GM11168 (cell line): ENCODE results near the gene GIGYF2.

ENCODE experiments used
- in situ Hi-C: fragments of 300-500 bp; cut with MboI; formaldehyde crosslinking; loops from one replicate; pipeline ENCODE4 v1.12.0; 2022; ENCODE audit warnings: low sequenced_read_pairs; ENCODE audit not compliant: unreplicated experiment

The GIGYF2 gene

DNA sequence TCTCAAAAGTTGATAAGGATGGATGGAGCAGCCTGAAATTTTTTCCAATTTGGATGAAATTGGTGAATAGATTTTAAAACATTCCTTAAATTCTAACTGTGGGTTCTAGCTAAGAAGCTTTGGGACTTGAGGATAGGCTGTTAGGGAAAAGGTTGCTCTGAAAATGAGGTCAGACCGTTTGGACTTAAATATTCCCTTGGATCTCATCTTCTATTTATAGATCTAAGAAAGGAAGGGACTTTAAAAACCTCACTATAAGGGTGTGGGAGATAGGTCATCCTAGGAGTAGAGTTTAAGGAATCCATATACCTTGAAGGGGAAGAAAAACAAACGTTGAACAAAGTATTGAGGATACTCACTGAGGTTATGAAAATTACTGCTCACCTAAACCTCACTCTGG lies 155.5 kb downstream of the GIGYF2 start:
- in situ Hi-C loops, result no loop called here

DNA sequence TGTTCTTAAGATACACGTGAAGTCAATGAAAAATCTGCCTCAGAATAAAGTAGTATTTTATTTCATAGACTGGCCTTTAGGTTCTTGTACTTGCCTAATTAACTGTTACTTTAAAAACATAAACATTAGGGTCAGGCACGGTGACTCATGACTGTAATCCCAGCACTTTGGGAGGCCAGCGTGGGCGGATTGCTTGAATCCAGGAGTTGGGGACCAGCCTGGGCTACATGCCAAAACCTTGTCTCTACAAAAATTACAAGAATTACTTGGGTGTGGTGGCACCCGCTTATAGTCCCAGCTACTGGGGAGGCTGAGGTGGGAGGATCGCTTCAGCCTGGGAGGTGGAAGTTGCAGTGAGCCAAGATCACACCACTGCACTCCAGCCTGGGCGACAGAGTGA lies 157.0 kb downstream of the GIGYF2 start:
- in situ Hi-C loops, result no loop called here

DNA sequence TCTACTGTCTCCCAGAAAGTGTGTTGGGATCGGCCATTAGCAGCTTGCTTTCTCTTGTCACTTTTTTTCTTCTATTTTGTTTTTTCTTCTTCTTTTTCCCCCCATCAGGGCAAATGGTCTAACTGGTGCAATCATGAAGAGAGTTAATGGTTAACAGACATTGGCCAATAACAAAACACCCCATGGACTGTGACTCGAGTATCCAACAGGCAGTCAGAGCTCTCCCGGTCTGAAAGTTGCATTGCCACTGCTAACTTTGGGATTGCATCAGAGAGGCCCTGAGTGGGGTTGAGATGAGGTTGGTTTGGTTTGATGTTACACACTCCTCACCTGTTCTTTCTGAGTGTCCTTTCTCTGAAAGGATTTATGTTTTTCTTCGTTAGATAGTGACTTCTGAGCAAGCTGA lies 160.0 kb downstream of the GIGYF2 start:
- in situ Hi-C loops, result no loop called here

DNA sequence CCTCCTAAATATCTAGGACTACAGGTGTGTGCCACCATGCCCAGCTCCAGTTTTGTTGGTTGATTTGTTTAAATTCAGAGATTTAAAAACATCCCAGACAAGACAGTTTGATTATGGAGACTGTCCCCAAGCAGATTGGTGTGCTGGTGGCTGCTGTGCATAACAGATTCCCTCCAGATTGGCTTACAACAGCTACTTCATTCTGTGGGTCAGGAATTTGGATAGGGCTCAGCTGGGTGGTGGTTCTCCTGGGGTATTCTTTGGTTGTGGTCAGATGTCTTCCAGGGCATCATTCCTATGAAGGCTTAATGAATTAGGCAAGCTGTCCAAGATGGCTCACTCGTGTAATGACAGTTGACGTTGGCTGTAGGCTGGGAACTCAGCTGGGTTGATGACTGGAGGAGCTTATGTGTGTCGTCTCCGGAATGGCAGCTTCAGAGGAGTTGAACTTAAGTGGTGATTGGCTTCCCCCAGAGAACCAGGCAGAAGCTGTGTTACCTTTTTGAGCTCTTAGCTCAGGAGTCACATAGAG lies 162.3 kb downstream of the GIGYF2 start:
- in situ Hi-C loops, result no loop called here

DNA sequence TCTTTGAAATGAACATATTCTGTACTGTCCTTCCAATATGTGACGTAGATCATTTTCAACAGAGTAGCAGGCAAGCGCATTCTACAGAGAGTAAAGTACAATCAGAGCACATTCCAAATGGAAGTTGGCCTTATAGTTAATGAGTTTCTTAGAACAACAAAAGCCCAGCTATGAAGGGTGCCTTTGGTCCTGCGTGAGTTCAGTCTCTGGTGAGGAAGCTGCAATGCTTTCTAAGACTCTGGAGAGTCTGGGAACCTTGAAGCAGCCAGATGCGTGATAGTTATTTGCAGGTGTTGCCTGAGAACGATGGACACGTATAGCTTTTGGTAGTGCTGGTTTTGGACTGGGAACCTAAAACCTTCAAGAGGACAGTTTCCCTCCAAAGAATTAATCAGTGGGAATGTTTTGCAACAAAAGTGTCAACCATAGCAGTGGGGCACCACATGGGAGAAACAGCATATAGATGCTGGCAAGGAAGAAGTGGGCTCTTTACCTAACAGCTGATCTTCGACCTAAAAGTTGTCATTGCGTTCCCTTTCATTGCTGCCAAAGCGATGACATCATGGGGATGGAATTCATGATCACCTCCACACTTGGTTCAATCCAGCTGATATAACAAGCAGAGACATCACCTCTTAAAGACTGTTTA lies 163.6 kb downstream of the GIGYF2 start:
- in situ Hi-C loops, result loop anchor here (10.0 kb wide), 1 partner anchor 184 kb away; no protein-coding TSS in a partner anchor

DNA sequence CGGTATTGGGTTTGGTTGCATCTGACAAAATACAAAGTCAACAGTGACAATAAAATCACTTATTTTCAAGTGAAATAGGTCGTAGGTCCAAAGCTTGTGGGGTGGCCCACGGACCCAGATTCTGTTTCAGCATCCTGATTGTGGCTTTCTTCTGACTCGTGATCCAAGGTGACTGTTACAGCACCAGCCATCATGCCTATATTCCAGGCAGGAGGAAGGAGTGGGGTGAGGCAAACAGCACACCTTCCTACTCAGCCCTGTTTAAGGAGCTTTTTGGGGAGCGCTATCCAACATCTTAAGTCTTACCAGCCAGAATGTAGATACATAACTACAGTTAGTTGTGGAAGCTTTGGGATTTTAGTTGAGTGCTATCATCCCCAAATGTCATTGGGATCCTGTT lies 164.2 kb downstream of the GIGYF2 start:
- in situ Hi-C loops, result loop anchor here (10.0 kb wide), 1 partner anchor 183 kb away; no protein-coding TSS in a partner anchor

DNA sequence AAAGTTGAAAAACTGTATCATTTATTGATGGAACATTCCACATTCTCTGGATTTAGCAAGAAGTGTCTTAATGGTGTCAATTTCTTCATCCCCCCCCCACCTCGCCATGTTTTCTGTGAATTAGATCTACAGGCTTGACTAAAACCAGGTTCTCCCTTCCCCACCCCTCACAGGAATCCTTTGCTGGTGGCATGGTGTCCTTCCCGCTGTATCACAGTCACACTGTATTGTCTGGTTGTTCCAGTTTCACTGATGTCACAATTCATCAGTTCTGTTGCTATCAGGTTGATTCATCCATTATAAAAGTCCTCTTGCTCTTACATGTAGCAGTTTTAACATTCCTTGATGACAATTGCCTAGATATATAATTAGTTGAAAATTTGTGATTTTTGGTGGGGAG lies 166.9 kb downstream of the GIGYF2 start:
- in situ Hi-C loops, result loop anchor here (10.0 kb wide), 1 partner anchor 181 kb away; no protein-coding TSS in a partner anchor

DNA sequence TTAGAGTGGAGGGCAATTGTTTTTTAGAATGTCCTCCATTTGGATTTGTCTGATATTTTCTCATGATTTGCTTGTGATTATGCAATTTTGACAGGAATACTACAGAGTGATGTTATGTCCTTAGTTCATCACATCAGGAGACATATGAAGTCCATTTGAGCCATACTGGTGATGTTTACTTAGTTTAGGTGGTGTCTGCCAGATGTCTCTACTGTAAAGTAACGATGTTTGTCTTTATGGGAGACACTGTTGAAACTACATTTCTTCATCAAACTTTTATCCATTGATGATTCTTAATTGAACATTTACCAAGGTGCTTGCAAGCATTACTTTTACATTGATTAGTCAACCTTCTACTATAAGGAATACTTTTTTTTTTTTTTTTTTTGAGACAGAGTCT lies 168.0 kb downstream of the GIGYF2 start:
- in situ Hi-C loops, result loop anchor here (10.0 kb wide), 1 partner anchor 180 kb away; no protein-coding TSS in a partner anchor

DNA sequence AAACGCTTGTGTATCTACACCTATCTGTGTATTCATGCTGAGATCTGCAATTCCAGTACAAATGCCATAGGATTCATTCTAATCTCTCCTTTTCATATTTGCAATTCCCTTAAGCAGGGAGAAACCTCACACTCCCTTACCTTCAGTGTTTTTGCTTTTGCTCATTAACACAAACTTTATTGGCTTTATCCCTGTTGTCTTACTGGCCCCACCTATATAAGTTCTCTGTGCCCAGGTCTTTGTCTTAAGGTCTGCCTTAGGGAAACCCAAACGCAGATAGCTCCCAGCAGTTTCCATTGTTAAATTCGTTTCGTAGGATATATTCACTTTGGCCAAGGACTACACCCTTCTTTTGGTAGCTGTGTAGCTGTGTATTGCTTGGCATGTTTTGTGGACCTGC lies 169.0 kb downstream of the GIGYF2 start:
- in situ Hi-C loops, result loop anchor here (10.0 kb wide), 1 partner anchor 179 kb away; no protein-coding TSS in a partner anchor

DNA sequence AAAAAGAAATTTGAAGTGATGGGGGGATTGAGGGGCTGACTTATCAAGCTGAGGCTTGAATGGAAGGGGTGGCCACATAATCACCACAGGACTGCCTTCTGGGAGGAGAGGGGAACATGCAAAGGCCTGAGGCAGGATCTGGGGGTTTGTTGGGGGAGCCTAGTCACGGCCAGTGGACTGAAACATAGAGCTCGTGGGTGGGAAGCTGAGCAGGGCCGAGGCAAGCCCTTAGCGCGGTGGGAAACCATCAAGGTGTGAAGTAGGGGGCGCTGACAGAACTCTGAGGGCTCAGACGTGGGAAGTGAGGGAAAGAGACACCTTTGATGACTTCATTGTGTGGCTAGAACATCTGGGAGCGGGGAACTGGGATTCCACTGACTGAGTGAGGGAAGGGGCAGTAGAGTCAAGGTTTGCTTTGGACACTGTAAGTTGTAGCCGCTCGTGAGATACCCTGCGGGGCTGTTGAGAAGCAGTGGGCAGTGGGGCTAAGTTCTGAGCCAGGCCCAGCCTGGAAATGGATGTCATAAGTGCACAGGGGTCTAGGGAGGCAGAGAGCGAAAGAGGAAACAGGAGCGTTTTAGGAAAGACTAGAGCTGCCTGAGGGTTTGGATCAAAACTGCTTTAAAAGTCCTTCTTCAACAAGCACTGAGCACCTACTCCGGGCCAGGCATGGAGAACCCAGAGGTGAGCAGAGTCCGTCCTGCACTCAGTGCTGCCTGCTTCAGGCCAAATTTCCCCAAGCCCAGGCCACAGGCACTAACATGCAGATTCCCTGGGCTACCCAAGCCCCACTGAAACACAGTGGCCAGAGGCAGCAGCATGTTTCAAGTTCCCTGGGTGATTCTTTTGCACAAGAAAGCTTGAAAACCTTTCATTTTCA lies 172.2 kb downstream of the GIGYF2 start:
- in situ Hi-C loops, result loop anchor here (10.0 kb wide), 1 partner anchor 175 kb away; no protein-coding TSS in a partner anchor

DNA sequence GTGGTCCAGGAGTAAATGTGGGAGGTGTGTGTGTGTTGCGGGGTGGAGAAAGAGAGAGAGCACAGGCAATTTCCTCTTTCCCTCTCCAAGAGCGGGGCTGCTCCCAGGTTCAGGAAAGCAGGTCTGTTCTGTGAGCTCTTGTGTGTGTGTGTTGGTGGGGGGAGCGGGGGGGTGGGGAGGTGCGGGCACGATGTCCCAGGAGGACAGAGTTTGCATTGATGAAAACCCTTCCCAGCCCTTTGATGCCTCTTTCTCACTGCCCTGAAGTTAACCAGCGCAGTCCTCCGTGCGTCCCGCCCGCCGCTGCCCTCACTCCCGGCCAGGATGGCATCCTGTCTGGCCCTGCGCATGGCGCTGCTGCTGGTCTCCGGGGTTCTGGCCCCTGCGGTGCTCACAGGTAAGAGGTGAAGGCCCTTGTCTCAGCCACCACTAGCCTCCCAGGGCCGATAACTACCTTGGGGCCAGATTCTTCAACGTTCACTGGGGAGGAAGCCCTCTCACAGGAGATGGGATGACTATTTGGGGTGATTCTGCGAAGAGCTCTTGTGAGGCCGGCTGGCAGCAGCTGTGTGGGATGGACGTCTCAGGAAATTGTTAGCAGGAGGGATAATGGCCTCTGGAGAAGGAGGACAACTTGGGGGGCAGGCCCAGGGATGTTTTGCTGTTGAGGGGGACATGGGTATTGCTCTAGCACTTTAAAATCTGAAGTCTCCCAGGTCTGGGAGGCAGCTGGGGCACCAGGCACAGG lies 173.1 kb downstream of the GIGYF2 start, which contains the start of gene SNORC:
TSS of gene SNORC (plus strand) at position 247 of the 748 bp plus-strand sequence. CDS start at position 325, 78 bp downstream.
- in situ Hi-C loops, result no loop called here

DNA sequence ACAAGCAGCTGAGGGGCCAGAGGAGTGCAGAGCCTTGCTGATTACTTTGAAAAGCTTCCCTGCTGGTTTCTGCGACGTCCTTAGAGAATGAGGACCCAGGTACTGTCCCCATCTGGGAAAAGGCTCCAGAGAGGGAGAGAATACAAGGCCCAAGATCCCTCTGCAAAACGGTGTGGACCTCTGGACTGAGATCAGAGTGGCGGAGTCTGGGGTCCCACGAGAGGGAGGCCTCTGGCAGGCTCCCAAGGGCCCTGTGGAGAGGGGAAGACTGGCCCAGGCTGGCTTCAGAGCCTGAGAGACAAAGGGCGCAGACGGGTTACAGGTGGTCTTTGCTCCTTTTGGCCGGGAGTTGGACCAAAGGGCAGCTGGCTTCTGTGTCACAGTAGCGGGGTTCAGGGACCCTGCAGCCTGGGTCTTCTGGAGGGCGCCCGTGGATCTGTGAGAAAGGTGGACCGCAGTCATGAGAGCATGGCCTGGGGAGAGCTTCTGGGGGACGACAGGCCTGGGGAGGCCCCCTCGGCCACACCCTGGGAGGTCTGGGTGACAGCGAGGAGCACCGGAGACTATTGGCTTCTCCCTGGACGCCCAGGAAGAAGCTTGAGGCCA lies 173.7 kb downstream of the GIGYF2 start:
- in situ Hi-C loops, result no loop called here

DNA sequence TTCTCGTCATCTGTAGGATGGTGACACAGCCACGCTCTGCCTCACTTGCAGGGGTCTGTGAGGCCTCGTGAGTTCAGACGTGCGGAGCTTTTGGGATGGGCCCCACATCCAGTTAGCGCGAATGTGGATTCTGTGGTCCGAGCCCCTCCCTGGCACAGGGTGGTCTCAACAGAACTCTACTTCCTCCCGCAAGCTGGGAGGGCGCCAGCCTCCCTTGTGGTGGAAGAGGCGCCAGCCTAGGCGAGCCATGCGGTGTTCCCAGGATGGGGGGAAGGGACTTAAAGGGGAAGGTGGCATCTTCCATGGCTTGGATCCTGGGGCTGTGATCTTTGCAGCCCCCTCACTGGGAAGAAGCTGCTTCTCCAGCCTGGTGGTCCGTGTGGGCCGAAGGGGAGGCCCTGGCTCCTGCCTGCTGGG lies 174.3 kb downstream of the GIGYF2 start:
- in situ Hi-C loops, result no loop called here

DNA sequence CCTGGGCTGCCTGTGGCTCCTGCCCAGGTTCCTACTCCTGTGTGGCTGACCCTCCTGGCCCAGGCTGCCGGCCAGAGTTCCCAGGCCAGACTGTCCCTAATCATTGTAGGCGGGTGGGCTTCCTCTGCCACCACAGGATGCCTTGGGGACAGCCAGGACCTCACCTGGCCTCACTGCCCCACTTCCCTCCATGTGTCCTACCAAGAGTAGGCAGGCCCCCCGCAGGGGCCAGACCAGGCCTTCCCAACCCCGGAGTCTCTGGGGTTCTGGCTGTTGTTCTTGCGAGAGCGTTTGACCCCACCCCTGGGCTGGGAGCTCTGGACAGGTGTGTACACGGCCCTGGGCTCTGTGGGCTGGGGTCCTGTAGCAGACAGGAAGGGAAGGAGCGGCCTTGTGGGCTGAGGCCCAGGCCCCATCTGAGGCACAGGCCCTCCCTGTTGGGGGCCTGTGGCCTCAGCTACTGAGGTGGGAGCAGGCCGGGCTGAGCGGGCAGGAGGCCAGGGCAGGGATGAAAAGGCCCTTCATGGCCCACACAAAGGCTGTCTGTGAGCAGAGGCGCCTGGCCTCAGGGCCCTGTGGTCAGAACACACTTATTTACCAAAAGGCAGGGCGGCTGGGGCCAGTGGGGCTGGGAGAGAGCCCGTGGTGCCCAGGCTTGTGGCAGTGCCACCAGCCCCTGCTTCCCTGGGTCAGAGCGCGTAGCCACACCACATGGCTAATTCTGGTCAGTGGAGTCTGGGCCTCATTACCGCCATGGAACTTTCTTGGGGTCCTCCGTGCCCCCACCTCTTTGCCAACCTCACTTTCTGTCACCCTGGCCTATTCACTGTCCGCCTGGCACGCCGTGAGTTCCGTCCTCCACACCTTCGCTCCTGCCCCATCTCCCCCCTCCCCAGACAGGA lies 175.0 kb downstream of the GIGYF2 start:
- in situ Hi-C loops, result no loop called here

DNA sequence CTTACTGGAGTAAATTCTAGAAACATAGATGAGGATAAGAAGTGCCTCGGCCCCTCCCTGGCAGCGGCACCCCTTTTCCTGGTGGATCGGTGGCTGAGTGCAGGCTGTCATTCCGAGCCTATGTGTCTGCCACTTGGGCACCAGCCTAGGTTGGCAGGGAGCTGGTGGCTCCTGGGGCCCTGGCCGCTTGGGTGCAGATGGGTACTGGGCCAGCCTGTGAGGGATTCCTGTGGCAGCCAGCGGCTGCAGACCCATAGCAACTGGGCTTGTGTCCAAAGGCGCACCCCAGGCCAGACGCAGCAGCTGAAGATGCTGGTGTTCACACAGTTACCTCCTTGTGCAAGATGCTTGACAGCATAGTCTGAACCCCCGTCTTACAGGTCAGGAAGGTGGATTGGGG lies 175.7 kb downstream of the GIGYF2 start:
- in situ Hi-C loops, result no loop called here

DNA sequence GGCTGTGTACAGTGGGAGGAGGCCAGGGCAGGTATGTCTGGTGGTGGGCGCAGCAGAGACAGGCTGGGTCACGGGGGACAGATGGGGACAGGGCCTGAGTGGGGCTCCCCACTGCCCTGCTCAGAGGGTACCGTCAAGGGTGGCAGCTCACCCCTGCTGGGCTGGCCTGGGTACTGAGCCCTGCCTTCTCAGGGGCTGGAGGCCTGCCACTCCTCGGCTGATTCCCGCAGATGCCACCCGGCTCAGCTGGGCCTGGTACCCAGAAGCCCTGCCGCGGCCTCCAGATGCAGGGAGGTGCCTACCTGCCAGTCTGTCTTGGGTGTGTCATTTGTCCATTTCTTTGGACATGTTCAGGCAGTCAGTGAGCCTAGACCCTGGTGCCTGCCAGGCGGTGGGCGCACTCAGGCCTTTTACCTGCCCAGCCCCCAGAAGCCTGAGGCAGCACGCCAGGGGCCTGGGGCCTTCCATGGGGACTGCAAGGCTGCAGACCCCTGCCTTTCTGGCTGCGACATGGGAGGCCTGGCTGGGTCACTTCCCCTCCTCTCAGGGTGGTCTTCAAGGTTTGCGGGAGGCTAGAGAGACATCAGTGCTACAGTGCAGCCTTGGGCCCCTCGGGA lies 176.3 kb downstream of the GIGYF2 start:
- in situ Hi-C loops, result no loop called here

DNA sequence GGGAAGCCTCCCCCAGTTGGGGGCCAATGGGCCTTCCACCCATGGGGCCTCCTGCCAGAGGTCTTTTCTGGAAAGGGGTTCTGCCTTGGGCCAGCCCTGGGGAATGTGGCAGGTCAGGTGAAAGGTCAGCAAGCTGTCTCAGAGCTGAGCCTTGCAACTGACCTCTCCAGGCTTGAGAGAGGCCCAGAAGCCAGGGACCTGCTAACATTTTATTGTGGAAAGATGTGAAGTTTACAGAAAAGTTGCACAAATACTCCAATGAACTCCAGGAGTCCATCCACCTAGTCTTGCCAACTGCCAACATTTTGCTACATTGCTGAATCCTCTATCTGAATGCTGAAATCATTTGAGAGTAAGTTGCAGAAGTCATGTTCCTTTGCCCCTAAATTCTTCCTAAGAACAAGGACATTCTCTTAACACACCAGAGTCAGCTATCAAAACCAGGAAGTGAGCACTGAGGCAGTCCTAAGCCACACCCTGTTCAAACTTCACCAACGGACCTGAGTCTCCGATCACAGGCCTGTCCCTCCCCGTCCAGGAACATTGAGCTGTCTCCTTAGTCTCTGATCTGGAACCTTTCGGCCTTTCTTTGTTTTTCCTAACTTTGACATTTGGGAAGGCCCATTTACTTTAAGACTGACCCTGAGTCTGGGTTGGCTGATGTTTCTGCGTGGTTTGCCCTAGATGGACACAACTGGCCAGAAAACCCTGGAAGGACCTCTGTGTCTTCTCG lies 176.9 kb downstream of the GIGYF2 start:
- in situ Hi-C loops, result no loop called here
